ENCODE results near the gene RAB44. TPM values are rescaled to one million over a fixed set of nuclear protein-coding genes. Genes with fewer than 3 reads are reported as not detected.

Gene RAB44
- total and polyA plus RNA-seq, 2 of the 13 experiments (the other 11 are each of a cell fraction or from before 2014, with no cell fraction given), result not detected

- TF ChIP-seq ZHX2 (IDR thresholded peaks at IDR 0.05; ENCODE audit: low read depth), result no peak; the same call in 1 of the 2 replicates
- TF ChIP-seq ZHX2 (CRISPR knock-in tag; IDR thresholded peaks at IDR 0.05; ENCODE audit: borderline replicate concordance), result 0 out of 2 replicates have a peak, but pooled peaks have one; percentile 15
- TF ChIP-seq NPAS2 (CRISPR knock-in tag; IDR thresholded peaks at IDR 0.05; ENCODE audit: borderline replicate concordance), result no peak
- peak; percentile 92; the same call in 1 of the 2 replicates for TF ChIP-seq ZNF232 (CRISPR knock-in tag; IDR thresholded peaks at IDR 0.05; ENCODE audit: borderline replicate concordance)
- peak; percentile 91 for TF ChIP-seq ZBED4 (CRISPR knock-in tag; IDR thresholded peaks at IDR 0.05; ENCODE audit: borderline replicate concordance)
- TF ChIP-seq SAFB2 (CRISPR knock-in tag; IDR thresholded peaks at IDR 0.05; ENCODE audit: borderline replicate concordance, low read depth), result no peak
- peak; percentile 80; the same call in 1 of the 2 replicates for TF ChIP-seq RERE (CRISPR knock-in tag; IDR thresholded peaks at IDR 0.05; ENCODE audit: low read depth)
- TF ChIP-seq ZMAT3 (CRISPR knock-in tag; conservative IDR thresholded peaks at IDR 0.05), result no peak
- TF ChIP-seq GZF1 (CRISPR knock-in tag; IDR thresholded peaks at IDR 0.05), result no peak
- TF ChIP-seq HNRNPK (IDR thresholded peaks at IDR 0.05; ENCODE audit: low read depth, low read length, poor library complexity, severe bottlenecking), result no peak
Observed at GRCh38 chr6:36666826-36667591, 30.6 kb upstream of the RAB44 start (continued).
